OCI-M1 (cell line): ENCODE measurements around the gene IGHMBP2.
A peak's percentile ranks its signal among the peaks of the same experiment; 100 is the strongest.

Source experiments
- DNase-seq: peaks from one replicate; lab custom pipeline; 2025; lab: John Stamatoyannopoulos, UW

IGHMBP2 gene

DNA sequence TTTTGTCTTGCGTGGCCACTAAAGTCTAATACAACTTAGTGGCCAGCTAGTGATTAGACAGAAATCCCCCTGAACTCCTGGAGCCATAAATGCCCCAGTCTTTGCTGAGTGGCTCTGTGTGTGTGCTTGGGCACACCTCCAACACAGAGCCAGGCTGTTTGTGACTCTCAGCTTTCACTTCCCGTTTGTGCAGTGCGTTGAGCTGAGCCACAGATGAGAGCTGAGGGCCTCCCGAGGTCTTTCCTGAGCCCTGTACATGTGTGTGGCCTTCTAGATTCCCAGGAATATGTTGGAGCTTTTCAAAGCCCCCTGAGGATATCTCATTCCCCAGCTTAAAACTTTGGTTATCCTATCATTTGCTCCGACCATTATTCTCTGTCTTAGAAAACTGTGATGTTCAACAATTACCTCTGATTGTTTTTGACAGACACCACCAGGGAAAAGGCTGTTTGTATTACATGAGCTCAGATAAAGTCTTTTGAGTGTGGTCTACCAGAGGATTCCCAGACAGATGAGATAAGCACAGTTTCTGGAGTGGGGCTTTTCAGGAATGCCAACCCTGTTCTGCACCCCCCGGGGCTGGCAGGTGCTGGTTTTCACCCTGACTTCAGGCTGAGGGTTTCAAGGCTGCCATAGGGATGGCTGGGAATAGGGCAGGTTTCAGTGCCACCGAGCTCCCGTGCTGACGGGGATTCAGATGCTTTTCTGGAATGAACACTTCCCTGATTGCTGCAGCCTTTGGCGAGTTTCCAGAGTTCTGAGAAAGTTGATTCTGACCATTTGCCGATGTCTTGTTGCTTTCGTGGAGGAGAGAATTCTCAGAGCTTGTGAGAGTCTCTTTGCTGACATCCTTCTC, 23.8 kb downstream of the IGHMBP2 start:
- DNase-seq: peak; percentile 97

- DNase-seq: peak; percentile 98
These were observed 24.6 kb downstream of the IGHMBP2 start for GRCh38 chr11:68928136-68928880.

GRCh38 chr11:68929135-68929534, 25.4 kb downstream of the IGHMBP2 start:
- DNase-seq: no peak

GRCh38 chr11:68929706-68930570, 26.2 kb downstream of the IGHMBP2 start:
- no peak for DNase-seq

DNA sequence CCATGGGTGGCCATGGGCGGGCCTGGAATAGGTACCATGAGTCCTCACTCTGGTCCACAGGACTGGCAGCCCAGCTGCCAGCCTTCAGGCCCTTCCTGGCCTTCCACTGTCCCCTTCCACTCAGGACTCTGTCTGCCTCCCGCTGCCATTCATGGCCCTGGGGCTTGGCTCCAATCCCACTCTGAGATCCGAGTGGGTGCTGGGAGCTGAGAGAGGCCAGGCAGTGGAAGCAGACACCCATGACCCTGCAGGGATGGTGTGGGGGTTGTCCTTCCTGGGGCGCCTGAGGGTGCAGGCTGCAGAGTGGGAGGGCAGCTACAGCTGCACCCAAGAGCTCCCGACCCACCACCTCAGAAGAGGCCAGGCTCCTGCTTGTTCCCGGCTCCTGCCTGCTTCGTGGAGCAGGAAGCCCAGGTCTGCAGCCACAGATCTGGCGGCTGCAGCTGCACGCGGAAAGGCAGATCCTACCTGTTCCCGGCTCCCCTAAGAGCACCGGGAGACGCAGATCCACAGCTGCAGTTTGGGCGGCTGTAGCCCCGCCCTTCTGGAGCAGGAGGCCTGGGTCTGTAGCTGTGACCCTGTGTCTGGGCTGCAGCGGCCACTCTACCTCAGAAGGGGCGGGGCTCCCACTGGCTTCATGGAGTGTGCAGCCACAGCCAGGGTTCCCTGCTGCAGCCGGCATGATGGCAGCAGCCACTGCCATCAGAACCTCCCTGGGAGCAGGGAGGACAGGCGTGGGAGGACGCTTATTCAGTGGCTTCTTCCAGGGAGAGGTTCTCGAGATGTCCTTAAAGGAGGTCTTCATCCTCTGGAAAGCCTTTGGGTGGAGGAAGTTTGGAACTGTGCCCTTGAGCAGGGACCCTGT, 27.5 kb downstream of the IGHMBP2 start:
- DNase-seq: no peak

GRCh38 chr11:68931911-68932310, 28.2 kb downstream of the IGHMBP2 start:
- DNase-seq: no peak

DNA sequence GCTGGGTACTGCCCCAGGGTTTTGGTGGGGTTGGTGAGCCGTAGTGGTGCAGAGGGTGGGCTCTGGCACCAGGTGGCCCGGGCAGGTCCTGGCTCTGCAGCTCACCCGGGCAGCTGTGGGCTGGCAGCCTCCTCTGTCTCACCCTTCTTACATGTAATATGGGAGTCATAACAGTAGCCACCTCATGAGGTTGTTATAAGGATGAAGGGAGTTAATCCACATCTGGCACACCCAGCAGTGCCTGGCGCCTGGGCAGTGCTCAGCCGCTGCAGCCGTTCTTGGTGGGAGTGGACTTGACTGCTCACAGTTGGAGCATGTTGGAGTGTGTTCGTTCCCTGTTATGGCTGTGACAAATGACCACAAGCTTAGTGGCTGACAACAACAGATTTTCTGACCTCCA, 28.7 kb downstream of the IGHMBP2 start:
- DNase-seq: no peak

- no peak for DNase-seq
These were observed 29.4 kb downstream of the IGHMBP2 start for GRCh38 chr11:68932933-68933577.

- no peak for DNase-seq
These were observed 30.1 kb downstream of the IGHMBP2 start for GRCh38 chr11:68933605-68934320.

GRCh38 chr11:68934321-68934645, 30.6 kb downstream of the IGHMBP2 start:
- DNase-seq: no peak

DNA sequence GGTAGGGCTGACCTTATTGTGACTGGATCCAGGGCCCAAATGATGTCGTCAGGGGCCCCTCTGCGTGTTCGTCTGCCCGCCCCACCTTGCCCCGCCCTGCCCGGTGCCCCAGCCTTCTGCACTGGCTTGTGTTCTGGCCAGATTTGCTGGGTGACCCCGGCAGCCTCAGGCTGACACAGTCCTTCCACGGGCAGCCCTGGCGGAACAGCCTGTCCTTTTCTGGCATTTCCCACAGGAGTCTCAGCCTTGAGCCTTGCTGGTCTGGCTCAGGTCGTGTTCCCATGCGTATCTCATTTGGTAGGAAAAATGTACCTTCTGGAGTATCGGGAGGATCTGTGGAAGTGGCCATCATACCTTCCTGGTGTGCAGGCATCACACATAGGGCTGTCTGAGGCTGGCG, 31.0 kb downstream of the IGHMBP2 start:
- no peak for DNase-seq

GRCh38 chr11:68935066-68935465, 31.4 kb downstream of the IGHMBP2 start:
- DNase-seq: no peak

- DNase-seq: no peak
These were observed 32.0 kb downstream of the IGHMBP2 start for GRCh38 chr11:68935516-68936357.

GRCh38 chr11:68936358-68936636, 32.6 kb downstream of the IGHMBP2 start:
- no peak for DNase-seq

- no peak for DNase-seq
These were observed 33.3 kb downstream of the IGHMBP2 start for GRCh38 chr11:68936676-68937620.

- no peak for DNase-seq
These were observed 34.4 kb downstream of the IGHMBP2 start for GRCh38 chr11:68938088-68938487.

DNA sequence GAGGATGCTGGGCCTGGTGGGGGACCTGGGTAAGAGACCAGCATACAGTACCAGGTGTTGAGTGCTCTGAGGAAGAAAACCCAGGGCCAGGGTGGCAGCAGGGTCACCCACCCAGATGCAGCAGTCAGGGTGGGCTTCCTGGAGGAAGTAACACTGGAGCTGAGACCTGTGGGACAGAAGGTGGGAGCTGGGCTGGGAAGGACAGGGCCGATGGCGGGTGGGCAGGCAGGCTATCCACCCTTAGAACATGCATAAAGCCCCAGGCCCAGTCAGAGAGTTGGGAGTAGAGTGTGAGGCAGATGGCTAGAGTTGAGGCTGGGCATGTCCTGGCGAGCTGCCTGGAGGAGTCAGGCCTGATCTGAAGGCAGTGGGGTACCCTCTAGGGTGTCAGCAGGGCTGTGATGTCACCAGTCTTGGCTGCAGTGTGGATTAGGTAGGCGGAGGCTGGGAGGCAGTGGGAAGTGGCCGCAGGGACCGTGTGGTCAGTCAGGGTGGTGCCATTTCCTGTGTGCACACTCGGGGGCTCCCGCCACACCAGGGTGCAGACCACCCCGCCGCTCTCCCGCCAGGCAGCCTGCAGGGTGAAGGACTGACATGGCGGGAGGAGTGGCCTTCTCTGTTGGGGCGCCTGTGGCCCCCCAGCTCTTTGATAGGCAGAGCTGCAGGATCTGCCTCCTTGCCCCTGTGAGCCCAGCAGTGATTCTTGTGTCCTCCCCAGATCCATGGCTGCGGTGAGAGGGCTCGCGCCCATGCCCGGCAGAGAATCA, 35.3 kb downstream of the IGHMBP2 start:
- DNase-seq: no peak
